Suprapubic skin (tissue), 4 donors: ENCODE results near the gene XIST. TPM values are rescaled to one million over a fixed set of nuclear protein-coding genes. Genes with fewer than 3 reads are reported as not detected.
A peak's percentile ranks its signal among the peaks of the same experiment; 100 is the strongest.

ENCODE experiments used
- DNase-seq, 2 donors: peaks; one replicate each; pipeline ENCODE4 v3.0.0-alpha.2; 2019; ENCODE audit warnings: low spot score in 2 of 2
- H3K27ac ChIP-seq: fragments of 200-600 bp; sonication (generic); one replicate; pipeline ENCODE4 v1.5.1; 2019
- H3K27me3 ChIP-seq: fragments of 200-600 bp; sonication (generic); one replicate; pipeline ENCODE4 v1.5.1; 2019
- H3K36me3 ChIP-seq: fragments of 200-600 bp; sonication (generic); one replicate; pipeline ENCODE4 v1.5.1; 2019
- H3K4me1 ChIP-seq: fragments of 200-600 bp; sonication (generic); one replicate; pipeline ENCODE4 v1.5.1; 2019
- H3K4me3 ChIP-seq: fragments of 200-600 bp; sonication (generic); one replicate; pipeline ENCODE4 v1.5.1; 2019; ENCODE audit warnings: mild to moderate bottlenecking
- H3K9me3 ChIP-seq: fragments of 200-600 bp; sonication (generic); one replicate; pipeline ENCODE4 v1.5.1; 2019
- CTCF ChIP-seq, 2 donors: fragments of 200-600 bp in 1 of 2; fragments of 450-650 bp in 1 of 2; sonication (generic) in 1 of 2; IDR thresholded peaks; one replicate each; pipeline ENCODE4 v1.5.1; 2016 to 2019; ENCODE audit warnings: antibody characterized with exemption in 2 of 2, mild to moderate bottlenecking in 1 of 2, moderate library complexity in 1 of 2
- EP300 ChIP-seq: sonication (generic); formaldehyde crosslinking; IDR thresholded peaks from one replicate; pipeline ENCODE4 v1.6.1; 2017; ENCODE audit warnings: antibody characterized with exemption
- POLR2A ChIP-seq, 2 donors: fragments of 450-650 bp; IDR thresholded peaks; one replicate each; pipeline ENCODE4 v1.6.1; 2017; ENCODE audit warnings: antibody characterized with exemption in 2 of 2, mild to moderate bottlenecking in 2 of 2, moderate library complexity in 2 of 2
- POLR2AphosphoS5 ChIP-seq, 3 donors: sonication (generic); formaldehyde crosslinking; IDR thresholded peaks; one replicate each; pipeline ENCODE4 v1.6.1; 2017; ENCODE audit warnings: antibody characterized with exemption in 3 of 3
- WGBS: methylation state at CpG from one replicate; pipeline ENCODE4 v1.1.5; 2018; 5-methylcytosine and 5-hydroxymethylcytosine counted together
- total RNA-seq, 4 donors: library from RNA; depleted of rRNA; stranded (reverse); fragments of >200 nt; gene quantifications; one replicate each; pipeline ENCODE4 v1.1.0, GENCODE V29; 2016

Gene XIST
- total RNA-seq, 4 donors from 2014 or later = 0.42 to 789 (median 95.5) TPM

- no peak for TF ChIP-seq POLR2A (IDR thresholded peaks at IDR 0.05)
- no peak for TF ChIP-seq POLR2AphosphoS5 (IDR thresholded peaks at IDR 0.05)
- TF ChIP-seq EP300 = no peak
- Histone ChIP-seq H3K4me1 (no peaks in the 10 kb centered on the region), H3K27ac (no peak overlapping the region), H3K4me3 (no peak overlapping the region), H3K27me3 (no peaks in the 10 kb centered on the region), H3K9me3 (no peaks in the 10 kb centered on the region), H3K36me3 (no peaks in the 10 kb centered on the region)
- peak in 1 of 2 donors; percentile 94 for DNase-seq
- 43% methylated on average over 33 of the region's 33 CpGs for WGBS
Observed at GRCh38 chrX:73851014-73852009, 1.2 kb downstream of the XIST start.

GRCh38 chrX:73850124-73851013 is 2.1 kb downstream of the XIST start:
- TF ChIP-seq POLR2A (IDR thresholded peaks at IDR 0.05) = no peak
- TF ChIP-seq POLR2AphosphoS5 (IDR thresholded peaks at IDR 0.05) = no peak
- TF ChIP-seq EP300 = no peak
- TF ChIP-seq CTCF (IDR thresholded peaks at IDR 0.05) = no peak
- Histone ChIP-seq H3K4me3 (no peak overlapping the region), H3K36me3 (no peaks in the 10 kb centered on the region), H3K4me1 (no peaks in the 10 kb centered on the region), H3K27ac (no peak overlapping the region), H3K9me3 (no peaks in the 10 kb centered on the region), H3K27me3 (no peaks in the 10 kb centered on the region)
- no peak for DNase-seq
- 22% methylated on average over 5 of the region's 5 CpGs for WGBS

- Histone ChIP-seq H3K9me3 (no peaks in the 10 kb centered on the region), H3K4me1 (no peaks in the 10 kb centered on the region), H3K27me3 (no peaks in the 10 kb centered on the region), H3K27ac (no peak overlapping the region), H3K36me3 (no peaks in the 10 kb centered on the region), H3K4me3 (no peak overlapping the region)
- TF ChIP-seq POLR2AphosphoS5 (IDR thresholded peaks at IDR 0.05) (no peak), POLR2A (IDR thresholded peaks at IDR 0.05) (no peak), CTCF (IDR thresholded peaks at IDR 0.05) (no peak), EP300 (no peak)
- WGBS = 49% methylated on average over 5 of the region's 5 CpGs
- no peak for DNase-seq
Observed at GRCh38 chrX:73849073-73849472, 3.4 kb downstream of the XIST start.

GRCh38 chrX:73847991-73848390 is 4.5 kb downstream of the XIST start:
- no peak for DNase-seq
- H3K4me3 ChIP-seq = no peak overlapping the region
- 96% methylated on average over 1 of the region's 1 CpG for WGBS
- H3K4me1 ChIP-seq = no peaks in the 10 kb centered on the region
- no peaks in the 10 kb centered on the region for H3K9me3 ChIP-seq
- TF ChIP-seq POLR2AphosphoS5 (IDR thresholded peaks at IDR 0.05) = no peak
- no peak for TF ChIP-seq POLR2A (IDR thresholded peaks at IDR 0.05)
- TF ChIP-seq CTCF (IDR thresholded peaks at IDR 0.05) = no peak
- no peak for TF ChIP-seq EP300
- H3K27ac ChIP-seq = no peak overlapping the region
- no peaks in the 10 kb centered on the region for H3K27me3 ChIP-seq
- H3K36me3 ChIP-seq = no peaks in the 10 kb centered on the region

- DNase-seq = no peak
- no peaks in the 10 kb centered on the region for H3K4me1 ChIP-seq
- H3K27me3 ChIP-seq = no peaks in the 10 kb centered on the region
- no peaks in the 10 kb centered on the region for H3K9me3 ChIP-seq
- H3K36me3 ChIP-seq = no peaks in the 10 kb centered on the region
- no peak overlapping the region for H3K4me3 ChIP-seq
- no peak overlapping the region for H3K27ac ChIP-seq
- TF ChIP-seq CTCF (IDR thresholded peaks at IDR 0.05) = no peak
- WGBS = 96% methylated on average over 2 of the region's 2 CpGs
Observed at GRCh38 chrX:73847100-73847499, 5.4 kb downstream of the XIST start.
